ENCODE measurements around the gene VTI1A.
"Not testable (repeated sequence)": the region's sequence is repeated elsewhere in the genome, so short reads cannot be mapped to it uniquely, and the experiment has no call there.

Gene VTI1A

GRCh38 chr10:112844681-112845544 lies 397.9 kb downstream of the VTI1A start:
- no peak for DNase-seq

GRCh38 chr10:112847778-112848177 lies 400.8 kb downstream of the VTI1A start:
- DNase-seq = no peak

- DNase-seq = no peak
Measured at GRCh38 chr10:112848228-112848627, 401.2 kb downstream of the VTI1A start.

GRCh38 chr10:112848868-112849430 lies 401.9 kb downstream of the VTI1A start:
- DNase-seq = no peak

GRCh38 chr10:112849546-112849945 lies 402.5 kb downstream of the VTI1A start:
- DNase-seq = no peak

GRCh38 chr10:112851181-112851580 lies 404.2 kb downstream of the VTI1A start:
- no peak for DNase-seq

- no peak for DNase-seq
Measured at GRCh38 chr10:112851588-112852211, 404.7 kb downstream of the VTI1A start.

- no peak for DNase-seq
Measured at GRCh38 chr10:112852306-112852705, 405.3 kb downstream of the VTI1A start.

- no peak for DNase-seq
Measured at GRCh38 chr10:112855134-112855533, 408.1 kb downstream of the VTI1A start.

GRCh38 chr10:112857493-112857892 lies 410.5 kb downstream of the VTI1A start:
- no peak for DNase-seq

- DNase-seq = no peak
Measured at GRCh38 chr10:112858986-112859651, 412.1 kb downstream of the VTI1A start.

GRCh38 chr10:112859793-112860192 lies 412.8 kb downstream of the VTI1A start:
- no peak for DNase-seq

GRCh38 chr10:112863461-112863860 lies 416.4 kb downstream of the VTI1A start:
- not testable (repeated sequence) for DNase-seq
